Astrocyte of the spinal cord (primary cell): Measurements from ENCODE around the gene MCUB.

ENCODE experiments used
- DNase-seq: peaks from one replicate; pipeline ENCODE4 v3.0.0; 2011; ENCODE audit warnings: low read depth, low spot score
- H3K4me3 ChIP-seq: 2 replicates; pipeline ENCODE4 v1.5.1; 2011; ENCODE audit warnings: low read depth, mild to moderate bottlenecking, low read length, moderate library complexity
- CTCF ChIP-seq: IDR thresholded peaks from 2 replicates; pipeline ENCODE4 v1.5.1; 2012; ENCODE audit warnings: low read depth, mild to moderate bottlenecking, low read length, inconsistent platforms
- in situ Hi-C: cut with HindIII; loops from 2 replicates; pipeline ENCODE4 v1.10.0; 2017; ENCODE audit warnings: low sequenced_read_pairs

Gene MCUB

GRCh38 chr4:109608879-109609278, 48.8 kb downstream of the MCUB start:
- in situ Hi-C loops: no loop called here
- no peak overlapping the region for H3K4me3 ChIP-seq
- no peak for TF ChIP-seq CTCF
- DNase-seq: no peak

- H3K4me3 ChIP-seq: no peak overlapping the region
- no peak for TF ChIP-seq CTCF
- DNase-seq: no peak
- in situ Hi-C loops: no loop called here
These were observed 49.4 kb downstream of the MCUB start for GRCh38 chr4:109609431-109609830.

DNA sequence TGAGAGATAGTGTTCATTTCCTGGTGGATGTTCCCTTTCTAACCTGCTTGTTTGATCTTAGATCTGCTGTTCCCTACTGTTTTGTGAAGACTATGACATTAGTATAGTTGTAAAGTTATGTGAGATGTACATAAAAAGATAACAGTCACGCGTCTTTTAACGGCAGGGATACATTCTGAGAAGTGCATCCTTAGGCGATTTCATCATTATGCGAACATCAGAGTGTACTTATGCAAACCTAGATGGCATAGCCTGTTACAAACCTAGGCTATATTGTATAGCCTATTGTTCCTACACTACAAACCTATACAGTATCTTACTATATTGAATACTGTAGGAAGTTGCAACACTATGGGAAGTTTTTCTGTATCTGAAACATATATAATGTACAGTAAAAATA, 50.4 kb downstream of the MCUB start:
- in situ Hi-C loops: no loop called here
- H3K4me3 ChIP-seq: no peak overlapping the region
- DNase-seq: no peak
- TF ChIP-seq CTCF: no peak

DNA sequence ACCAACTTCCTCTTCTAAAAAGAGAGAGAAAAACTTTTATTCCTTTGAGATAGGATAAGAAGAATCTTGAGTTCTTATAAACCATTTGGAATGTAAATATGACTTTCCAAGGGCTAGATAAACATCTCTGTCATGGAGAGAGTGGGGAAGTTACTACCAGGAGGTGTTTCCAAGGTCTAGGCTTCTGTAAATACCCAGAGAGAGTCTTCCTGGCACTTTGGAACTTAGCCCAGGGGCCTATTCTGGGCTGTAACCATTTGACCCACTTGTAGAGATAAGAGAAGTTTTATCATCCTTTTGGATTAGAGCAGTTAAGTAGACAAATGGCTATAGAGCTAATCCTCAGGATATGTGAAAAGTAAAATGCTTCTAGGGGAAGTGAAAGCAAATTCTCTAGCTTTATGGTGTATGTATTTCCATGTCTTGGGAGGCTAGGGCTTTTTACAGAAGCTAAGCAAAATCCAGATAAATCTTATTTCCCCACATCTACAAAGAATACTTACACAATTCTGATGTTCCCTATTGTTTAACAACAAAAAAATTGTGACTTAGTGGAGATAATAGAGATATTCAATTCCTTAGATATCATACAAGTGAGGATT, 51.1 kb downstream of the MCUB start:
- TF ChIP-seq CTCF: no peak
- peak; percentile 29 for DNase-seq
- no peak overlapping the region for H3K4me3 ChIP-seq
- in situ Hi-C loops: no loop called here

GRCh38 chr4:109614015-109614414, 54.0 kb downstream of the MCUB start:
- no peak for TF ChIP-seq CTCF
- H3K4me3 ChIP-seq: no peak overlapping the region
- in situ Hi-C loops: no loop called here
- no peak for DNase-seq

DNA sequence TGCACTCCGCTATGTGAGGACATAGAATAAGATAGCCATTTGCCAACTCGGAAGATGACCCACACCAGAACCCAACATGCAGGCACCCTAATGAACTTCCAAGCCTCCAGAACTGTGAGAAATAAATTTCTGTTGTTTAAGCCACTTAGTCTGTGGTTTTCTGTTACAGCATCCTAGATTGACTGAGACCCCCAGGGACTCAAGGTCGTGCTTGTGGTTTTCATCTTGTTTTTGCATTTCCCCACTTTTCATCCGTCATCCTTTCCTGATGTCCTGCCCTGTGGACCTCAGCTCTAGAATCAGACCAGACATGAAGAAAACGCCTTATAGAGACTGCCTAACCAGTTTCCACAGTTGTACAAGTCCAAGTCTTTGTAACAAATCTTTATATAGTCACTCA, 54.4 kb downstream of the MCUB start:
- no peak for TF ChIP-seq CTCF
- in situ Hi-C loops: no loop called here
- H3K4me3 ChIP-seq: no peak overlapping the region
- DNase-seq: no peak

GRCh38 chr4:109615742-109616141, 55.7 kb downstream of the MCUB start:
- no peak for TF ChIP-seq CTCF
- in situ Hi-C loops: no loop called here
- DNase-seq: no peak

More at GRCh38 chr4:109615742-109616141, 55.7 kb downstream of the MCUB start:
- H3K4me3 ChIP-seq: no peak overlapping the region
